Activated CD8-positive, alpha-beta memory T cell treated with anti-CD3 and anti-CD28 coated beads, Interleukin-2, amount 10 ng/mL, durations not matched to agents 7 days and 5 days (primary cell): ENCODE data around the gene TBX3. TPM values are rescaled to one million over a fixed set of nuclear protein-coding genes. Genes with fewer than 3 reads are reported as not detected.
A peak's percentile ranks its signal among the peaks of the same experiment; 100 is the strongest.

ENCODE experiments used
- ATAC-seq: fragments of 150-1000 bp; cut with Tn5 transposase; one replicate; pipeline ENCODE4 v1.10.0; 2021; ENCODE audit warnings: moderate library complexity
- CTCF ChIA-PET: fragments of 350-600 bp; sonication (Branson Sonifier 250); formaldehyde crosslinking; loops from one replicate; lab custom pipeline; 2021; ENCODE audit warnings: antibody characterized with exemption; lab: Charles Lee
- DNase-seq: peaks from one replicate; pipeline ENCODE4 v3.0.0-alpha.2; 2020
- H3K27ac Mint-ChIP-seq: one replicate; pipeline ENCODE4 v1.8.0; 2021; ENCODE audit warnings: mild to moderate bottlenecking, mixed read lengths
- H3K27me3 Mint-ChIP-seq: one replicate; pipeline ENCODE4 v1.8.0; 2021; ENCODE audit warnings: mixed read lengths
- H3K36me3 Mint-ChIP-seq: one replicate; pipeline ENCODE4 v1.8.0; 2021; ENCODE audit warnings: mild to moderate bottlenecking, mixed read lengths
- H3K4me1 Mint-ChIP-seq: one replicate; pipeline ENCODE4 v1.8.0; 2021; ENCODE audit warnings: mixed read lengths
- H3K4me3 Mint-ChIP-seq: one replicate; pipeline ENCODE4 v1.8.0; 2021; ENCODE audit warnings: mild to moderate bottlenecking, moderate library complexity, mixed read lengths
- H3K9me3 Mint-ChIP-seq: one replicate; pipeline ENCODE4 v1.8.0; 2022; ENCODE audit warnings: low read depth, mixed read lengths
- total RNA-seq, 2 experiments: library from RNA; stranded (reverse); gene quantifications; one replicate each; pipeline ENCODE4 v1.2.3, GENCODE V29; 2021

Gene TBX3
- total RNA-seq, 2 experiments from 2014 or later, result not detected

DNA sequence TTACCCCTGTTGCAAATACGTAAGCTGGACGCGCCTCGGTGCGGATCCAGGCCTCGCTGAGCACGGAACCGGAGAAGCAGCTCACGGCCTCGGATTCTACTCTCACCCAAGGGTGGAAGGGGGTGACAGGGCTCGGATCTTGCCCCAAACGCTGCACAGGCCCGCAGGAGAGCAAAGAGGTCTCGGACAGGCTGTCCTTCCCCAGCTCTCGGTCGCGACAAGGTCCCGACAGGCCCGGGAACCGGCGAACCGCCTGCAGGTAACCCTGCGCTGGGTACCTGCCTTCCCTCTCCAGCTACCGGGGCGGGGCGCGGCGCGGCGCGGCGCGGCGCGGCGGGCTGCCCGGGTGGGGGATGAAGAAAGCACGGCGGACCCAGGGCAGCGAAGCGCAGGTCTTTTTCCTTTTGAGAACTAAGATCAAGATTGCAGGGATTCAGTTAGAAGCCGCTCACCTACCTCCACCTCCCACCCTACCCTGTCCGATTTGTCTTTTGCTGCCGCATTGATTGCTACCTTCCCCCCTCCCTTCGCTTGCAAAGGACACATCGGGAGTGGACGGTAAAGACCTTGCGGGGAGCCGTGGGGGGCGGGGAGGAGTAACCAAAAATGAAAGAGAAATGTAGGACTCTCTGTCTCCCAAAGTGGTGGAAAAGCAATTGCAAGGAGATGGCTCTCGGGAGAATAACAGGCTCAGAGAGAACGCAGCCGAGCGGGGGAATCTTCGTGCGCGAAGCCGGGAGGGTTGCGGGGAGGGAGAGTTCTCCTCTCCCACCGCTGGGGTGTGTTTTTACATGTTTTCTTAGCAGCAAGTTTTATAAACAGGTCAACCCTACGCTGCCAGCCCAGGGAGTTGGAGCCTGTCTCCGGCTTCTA is 8.4 kb upstream of the TBX3 start:
- Mint-ChIP-seq H3K4me3 (no peak overlapping the region), H3K36me3 (peaks cover 1% of the 10 kb centered on the region), H3K27me3 (peaks cover 95% of the 10 kb centered on the region), H3K27ac (no peak overlapping the region), H3K4me1 (no peaks in the 10 kb centered on the region), H3K9me3 (no peaks in the 10 kb centered on the region)
- DNase-seq (no peak), ATAC-seq (no peak)
- CTCF ChIA-PET, result no interaction called here

DNA sequence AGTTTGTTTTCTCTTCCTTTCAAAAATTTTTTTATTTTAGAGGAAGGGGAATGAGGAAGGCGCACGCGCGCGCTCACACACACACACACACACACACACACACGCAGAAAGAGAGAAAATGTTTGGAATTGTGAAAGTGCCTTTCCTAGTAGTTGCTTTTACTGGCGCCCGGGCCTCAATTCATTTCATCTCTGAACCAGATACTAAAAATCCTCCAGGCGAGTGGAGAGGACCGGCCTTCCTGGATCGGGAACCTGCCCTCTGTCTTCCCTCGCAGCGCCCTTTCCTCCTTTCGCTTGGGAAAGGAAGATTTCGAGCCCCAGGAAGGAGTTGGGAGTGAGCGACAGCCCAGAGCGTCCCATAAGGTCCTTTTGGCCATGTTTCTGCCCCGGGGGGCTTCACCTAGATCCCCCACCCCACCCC is 7.8 kb upstream of the TBX3 start:
- no peaks in the 10 kb centered on the region for H3K9me3 Mint-ChIP-seq
- H3K4me1 Mint-ChIP-seq, result no peaks in the 10 kb centered on the region
- CTCF ChIA-PET, result no interaction called here
- no peak overlapping the region for H3K4me3 Mint-ChIP-seq
- H3K27ac Mint-ChIP-seq, result peak overlapping the region; percentile 31
- peaks cover 95% of the 10 kb centered on the region for H3K27me3 Mint-ChIP-seq
- H3K36me3 Mint-ChIP-seq, result peaks cover 1% of the 10 kb centered on the region
- ATAC-seq (no peak), DNase-seq (no peak)

GRCh38 chr12:114691196-114691595 is 7.2 kb upstream of the TBX3 start:
- CTCF ChIA-PET, result no interaction called here
- no peak overlapping the region for H3K27ac Mint-ChIP-seq
- H3K4me1 Mint-ChIP-seq, result no peaks in the 10 kb centered on the region
- DNase-seq, result no peak
- H3K27me3 Mint-ChIP-seq, result peaks cover 95% of the 10 kb centered on the region
- H3K4me3 Mint-ChIP-seq, result no peak overlapping the region
- peaks cover 1% of the 10 kb centered on the region for H3K36me3 Mint-ChIP-seq
- no peak for ATAC-seq
- no peaks in the 10 kb centered on the region for H3K9me3 Mint-ChIP-seq

DNA sequence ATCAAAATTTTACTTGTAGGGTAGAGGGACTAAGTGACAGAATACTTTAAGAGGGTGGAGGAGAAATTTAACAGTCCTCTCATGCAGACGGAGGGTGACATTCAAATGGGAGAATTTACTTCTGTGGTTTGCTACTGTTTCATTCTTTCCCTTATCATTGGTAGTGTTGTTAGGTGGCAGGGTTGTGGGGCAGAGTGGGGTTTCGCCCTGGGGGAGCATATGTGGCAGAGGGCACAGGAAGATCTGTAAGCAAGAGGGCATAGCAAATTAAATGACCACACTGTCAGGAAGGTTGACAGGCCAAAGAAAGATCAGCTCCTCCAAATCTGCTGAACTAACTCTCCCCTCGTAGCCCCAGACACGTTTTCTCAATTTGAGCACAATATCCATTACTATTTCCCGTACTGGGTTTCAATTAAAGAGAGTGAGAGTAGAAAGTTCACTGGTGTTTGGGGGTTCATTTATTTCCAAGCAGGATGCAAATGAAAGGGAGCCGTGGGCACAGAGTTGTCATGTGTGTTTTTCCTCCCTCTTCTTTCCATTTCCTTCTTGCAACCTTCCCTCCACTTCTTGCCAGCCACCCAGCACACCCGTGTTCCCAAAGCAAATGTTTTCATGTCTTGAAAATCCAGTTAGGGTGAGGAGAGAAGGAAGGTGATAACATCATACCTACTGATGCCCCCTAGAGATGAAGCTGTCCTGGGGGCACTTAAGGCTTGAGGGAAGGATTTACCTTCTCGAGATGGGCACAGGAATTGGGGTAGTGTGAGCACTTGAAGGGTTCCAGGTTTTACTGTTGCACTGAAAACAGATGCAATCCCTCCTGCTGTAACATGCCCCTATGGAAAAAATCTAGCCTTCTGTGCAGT is 6.5 kb upstream of the TBX3 start:
- Mint-ChIP-seq H3K27ac (no peak overlapping the region), H3K4me1 (no peaks in the 10 kb centered on the region), H3K9me3 (no peaks in the 10 kb centered on the region), H3K27me3 (peaks cover 95% of the 10 kb centered on the region), H3K36me3 (no peaks in the 10 kb centered on the region), H3K4me3 (no peak overlapping the region)
- CTCF ChIA-PET, result no interaction called here
- no peak for DNase-seq
- no peak for ATAC-seq

DNA sequence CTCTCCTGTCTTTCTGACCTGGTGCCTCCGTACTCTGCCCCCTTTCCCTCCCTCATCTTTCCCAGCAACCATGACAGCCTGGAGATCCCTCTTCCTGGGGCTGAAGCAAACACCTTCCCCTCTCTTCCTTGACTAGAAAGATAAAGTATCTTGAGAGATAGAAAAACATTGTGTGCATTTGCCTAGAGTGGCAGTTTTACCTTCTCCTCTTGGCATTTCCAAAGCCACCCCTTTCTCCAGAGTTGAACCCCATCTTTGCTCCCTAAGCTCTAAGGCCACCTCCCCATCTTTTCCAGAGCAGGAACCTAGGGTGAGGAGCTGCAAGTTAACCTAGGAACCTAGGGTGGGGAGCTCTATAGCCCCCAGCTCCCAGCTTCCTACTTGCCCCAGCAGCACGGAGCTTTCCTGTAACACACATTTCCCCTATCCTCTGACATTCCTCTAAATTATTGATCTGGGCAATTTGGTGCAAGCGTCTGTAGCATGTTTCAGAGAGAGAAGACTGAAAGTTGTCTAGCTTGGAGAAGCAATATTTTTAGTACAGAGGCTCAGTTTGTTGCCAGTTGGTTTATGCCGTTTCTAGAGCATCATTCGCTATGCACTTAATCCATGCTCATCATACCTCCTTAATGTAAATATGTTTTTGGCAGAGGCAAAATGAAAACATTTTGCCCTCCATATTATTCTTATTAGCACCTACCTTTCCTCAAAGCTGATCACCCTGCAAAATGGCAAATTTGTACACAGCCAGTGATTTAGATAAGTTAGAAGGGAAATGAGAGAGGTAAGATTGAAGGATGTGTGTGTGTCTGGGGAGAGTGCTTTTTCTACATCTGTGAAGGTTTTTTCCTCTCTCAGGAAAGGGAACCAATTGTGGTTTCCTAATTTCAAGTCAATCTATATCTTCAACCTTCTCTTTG is 5.4 kb upstream of the TBX3 start:
- H3K4me1 Mint-ChIP-seq, result peaks cover 2% of the 10 kb centered on the region
- DNase-seq (no peak), ATAC-seq (no peak)
- peaks cover 3% of the 10 kb centered on the region for H3K36me3 Mint-ChIP-seq
- H3K9me3 Mint-ChIP-seq, result no peaks in the 10 kb centered on the region
- H3K27ac Mint-ChIP-seq, result no peak overlapping the region
- H3K27me3 Mint-ChIP-seq, result peaks cover 92% of the 10 kb centered on the region
- H3K4me3 Mint-ChIP-seq, result no peak overlapping the region
- CTCF ChIA-PET, result interaction anchor here (1.4 kb wide), 1 partner anchor 27 kb away, joined by 4 read pairs; no protein-coding TSS in a partner anchor

- CTCF ChIA-PET, result interaction anchor here (1.4 kb wide), 1 partner anchor 26 kb away, joined by 4 read pairs; no protein-coding TSS in a partner anchor
- Mint-ChIP-seq H3K9me3 (no peaks in the 10 kb centered on the region), H3K36me3 (peaks cover 6% of the 10 kb centered on the region)
Measured at GRCh38 chr12:114688256-114688845, 4.4 kb upstream of the TBX3 start.

DNA sequence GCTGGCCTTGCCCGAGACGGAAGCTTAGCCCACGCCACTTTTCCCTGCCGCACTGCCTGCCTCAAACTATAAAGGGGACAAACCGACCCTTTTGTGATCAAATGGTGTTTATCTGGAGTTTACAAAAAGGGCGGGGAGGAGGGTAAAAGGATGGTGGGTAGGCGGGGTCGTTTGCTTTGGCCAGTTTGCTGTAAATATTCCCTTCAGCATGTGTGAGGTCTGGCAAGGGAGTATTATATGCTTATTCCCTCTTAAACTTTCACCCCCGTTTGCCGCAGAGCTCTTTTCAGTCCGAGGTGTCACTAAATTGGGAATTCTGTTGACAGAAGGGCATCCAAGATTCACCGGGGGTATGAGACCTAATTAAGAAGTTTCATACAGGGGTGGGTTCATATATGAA is 3.8 kb upstream of the TBX3 start:
- peaks cover 6% of the 10 kb centered on the region for H3K36me3 Mint-ChIP-seq
- ATAC-seq, result no peak
- H3K27me3 Mint-ChIP-seq, result peaks cover 92% of the 10 kb centered on the region
- CTCF ChIA-PET, result interaction anchor here (1.4 kb wide), 1 partner anchor 25 kb away, joined by 4 read pairs; no protein-coding TSS in a partner anchor
- no peaks in the 10 kb centered on the region for H3K9me3 Mint-ChIP-seq
- no peak overlapping the region for H3K4me3 Mint-ChIP-seq
- DNase-seq, result no peak
- no peak overlapping the region for H3K27ac Mint-ChIP-seq
- H3K4me1 Mint-ChIP-seq, result peaks cover 14% of the 10 kb centered on the region

More at GRCh38 chr12:114688256-114688845, 4.4 kb upstream of the TBX3 start:
- DNase-seq (no peak), ATAC-seq (no peak)
- Mint-ChIP-seq H3K4me3 (no peak overlapping the region), H3K27ac (no peak overlapping the region), H3K27me3 (peaks cover 92% of the 10 kb centered on the region), H3K4me1 (peaks cover 11% of the 10 kb centered on the region)

GRCh38 chr12:114686773-114687500 is 3.0 kb upstream of the TBX3 start:
- Mint-ChIP-seq H3K36me3 (peaks cover 6% of the 10 kb centered on the region), H3K27ac (no peak overlapping the region), H3K9me3 (no peaks in the 10 kb centered on the region), H3K4me3 (no peak overlapping the region), H3K4me1 (peaks cover 14% of the 10 kb centered on the region), H3K27me3 (peaks cover 95% of the 10 kb centered on the region)
- ATAC-seq (no peak), DNase-seq (no peak)
- CTCF ChIA-PET, result no interaction called here

DNA sequence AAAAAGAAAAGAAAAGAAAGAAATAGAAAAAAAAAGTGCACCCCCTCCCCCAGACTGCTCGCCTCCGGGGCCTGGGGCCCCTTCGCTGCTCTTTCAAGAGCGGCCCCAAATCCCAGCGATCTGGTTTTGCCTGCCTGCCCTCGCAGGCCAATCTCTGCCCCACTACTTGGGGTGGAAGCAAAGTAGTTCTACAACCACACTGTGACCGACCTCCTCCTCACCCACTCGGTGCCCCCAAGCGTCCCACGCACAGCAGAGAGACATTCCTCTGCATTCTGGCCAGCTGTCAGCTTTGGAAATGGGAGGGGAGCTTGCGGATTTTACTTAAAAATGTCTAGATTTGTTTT is 2.4 kb upstream of the TBX3 start:
- ATAC-seq, result no peak
- H3K4me1 Mint-ChIP-seq, result peaks cover 14% of the 10 kb centered on the region
- no peaks in the 10 kb centered on the region for H3K9me3 Mint-ChIP-seq
- peaks cover 6% of the 10 kb centered on the region for H3K36me3 Mint-ChIP-seq
- CTCF ChIA-PET, result no interaction called here
- H3K27me3 Mint-ChIP-seq, result peaks cover 95% of the 10 kb centered on the region
- no peak overlapping the region for H3K27ac Mint-ChIP-seq
- DNase-seq, result no peak
- H3K4me3 Mint-ChIP-seq, result no peak overlapping the region

GRCh38 chr12:114685869-114686268 is 1.9 kb upstream of the TBX3 start:
- DNase-seq (no peak), ATAC-seq (no peak)
- CTCF ChIA-PET, result no interaction called here
- Mint-ChIP-seq H3K4me3 (no peak overlapping the region), H3K4me1 (peaks cover 14% of the 10 kb centered on the region), H3K36me3 (peaks cover 6% of the 10 kb centered on the region), H3K27ac (no peak overlapping the region), H3K9me3 (no peaks in the 10 kb centered on the region), H3K27me3 (peaks cover 95% of the 10 kb centered on the region)

DNA sequence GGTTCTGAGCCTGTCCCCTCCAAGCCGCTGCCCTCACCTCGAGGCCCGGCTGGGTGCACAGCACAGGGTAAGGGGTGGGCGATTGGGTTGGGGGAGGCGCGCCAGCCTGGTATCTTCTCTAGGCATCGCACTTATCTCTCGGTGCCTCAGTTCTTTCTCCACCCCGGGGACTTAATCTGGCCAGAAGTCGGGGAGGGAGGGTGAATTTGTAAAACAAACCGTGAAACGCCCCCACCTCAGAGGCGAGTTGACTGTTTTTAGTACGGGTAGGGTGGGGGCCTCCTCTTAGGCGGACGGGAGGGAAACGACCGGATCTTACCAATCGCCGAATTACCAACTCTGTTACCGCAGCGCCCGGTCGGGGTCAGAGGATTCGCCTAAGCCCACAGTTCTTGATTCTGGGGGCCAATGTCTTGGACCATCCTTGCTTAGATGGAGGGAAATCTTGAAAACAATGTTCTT is 1.4 kb upstream of the TBX3 start:
- no peaks in the 10 kb centered on the region for H3K9me3 Mint-ChIP-seq
- peaks cover 6% of the 10 kb centered on the region for H3K36me3 Mint-ChIP-seq
- no peak for ATAC-seq
- peaks cover 14% of the 10 kb centered on the region for H3K4me1 Mint-ChIP-seq
- no peak overlapping the region for H3K4me3 Mint-ChIP-seq
- DNase-seq, result no peak
- no peak overlapping the region for H3K27ac Mint-ChIP-seq
- CTCF ChIA-PET, result no interaction called here
- peaks cover 95% of the 10 kb centered on the region for H3K27me3 Mint-ChIP-seq

DNA sequence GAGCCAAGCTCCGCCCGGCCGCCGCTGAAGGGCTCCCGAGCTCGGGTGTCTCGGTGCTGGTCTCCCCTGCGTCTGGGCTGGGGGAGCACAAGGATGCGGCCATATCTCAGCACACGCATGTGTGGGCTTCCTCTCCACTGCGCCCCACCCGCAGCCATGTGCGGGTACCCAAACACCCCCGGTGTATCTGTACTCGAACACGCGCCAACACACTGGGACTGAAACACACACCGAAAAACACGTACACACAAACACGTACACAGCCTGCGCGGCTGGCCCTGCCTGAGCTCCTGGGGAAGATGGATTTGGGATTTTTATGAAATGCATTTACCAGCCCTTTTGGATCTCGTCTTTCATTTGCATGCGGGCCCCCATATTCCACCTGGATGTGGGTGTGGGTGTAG is 897 bp upstream of the TBX3 start:
- H3K9me3 Mint-ChIP-seq, result no peaks in the 10 kb centered on the region
- H3K4me3 Mint-ChIP-seq, result no peak overlapping the region
- H3K27me3 Mint-ChIP-seq, result peaks cover 95% of the 10 kb centered on the region
- CTCF ChIA-PET, result no interaction called here
- no peak for DNase-seq
- H3K36me3 Mint-ChIP-seq, result peaks cover 6% of the 10 kb centered on the region
- no peak overlapping the region for H3K27ac Mint-ChIP-seq
- ATAC-seq, result no peak
- peaks cover 14% of the 10 kb centered on the region for H3K4me1 Mint-ChIP-seq
